Jurkat, Clone E6-1 (cell line): Measurements from ENCODE around the gene DNAJC19.

Experiments
- DNase-seq: peaks from one replicate; pipeline ENCODE4 v3.0.0-alpha.2; 2011; ENCODE audit warnings: low read depth, low spot score
- H3K4me3 ChIP-seq: 2 replicates; pipeline ENCODE4 v1.5.1; 2011; ENCODE audit warnings: mild to moderate bottlenecking, low read length, control low read depth, moderate library complexity

DNAJC19 gene

DNA sequence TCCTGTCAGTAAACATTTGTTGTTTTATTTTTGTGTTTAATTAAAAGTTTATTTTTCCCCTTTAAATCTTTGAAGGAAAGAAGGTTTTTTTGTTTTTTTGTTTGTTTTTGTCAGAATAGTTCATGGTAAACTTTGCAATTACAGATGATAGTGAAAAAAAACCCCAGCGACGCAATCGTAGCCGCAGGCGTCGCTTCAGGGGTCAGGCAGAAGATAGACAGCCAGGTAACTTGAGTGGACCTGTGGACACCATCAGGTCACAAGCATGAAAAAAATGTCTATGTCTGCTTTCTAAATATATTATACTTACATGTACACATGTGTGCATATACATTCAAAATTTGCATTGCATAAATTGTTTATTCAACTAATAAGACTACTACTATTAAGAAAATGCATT lies 18.6 kb downstream of the DNAJC19 start:
- no peak for DNase-seq
- no peak overlapping the region for H3K4me3 ChIP-seq

DNA sequence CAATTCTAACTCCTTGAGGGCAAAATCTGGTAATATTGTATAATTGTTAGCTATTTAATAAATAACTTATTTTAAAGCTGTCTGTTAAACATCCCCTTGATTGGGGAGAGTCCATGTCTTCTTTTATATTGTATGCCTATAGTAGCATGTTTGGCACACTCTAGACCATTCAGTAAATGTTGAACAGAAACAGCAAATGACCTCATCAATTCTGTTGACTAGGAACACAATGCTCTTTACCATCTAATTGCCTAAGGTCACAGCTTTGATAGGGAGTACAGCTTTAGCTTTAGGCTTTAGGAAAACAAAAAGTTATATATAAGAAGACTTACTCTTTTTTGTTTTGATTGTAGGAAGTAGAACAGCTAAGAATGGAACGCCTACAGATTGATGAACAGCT lies 27.0 kb downstream of the DNAJC19 start:
- no peak overlapping the region for H3K4me3 ChIP-seq
- DNase-seq = no peak

DNA sequence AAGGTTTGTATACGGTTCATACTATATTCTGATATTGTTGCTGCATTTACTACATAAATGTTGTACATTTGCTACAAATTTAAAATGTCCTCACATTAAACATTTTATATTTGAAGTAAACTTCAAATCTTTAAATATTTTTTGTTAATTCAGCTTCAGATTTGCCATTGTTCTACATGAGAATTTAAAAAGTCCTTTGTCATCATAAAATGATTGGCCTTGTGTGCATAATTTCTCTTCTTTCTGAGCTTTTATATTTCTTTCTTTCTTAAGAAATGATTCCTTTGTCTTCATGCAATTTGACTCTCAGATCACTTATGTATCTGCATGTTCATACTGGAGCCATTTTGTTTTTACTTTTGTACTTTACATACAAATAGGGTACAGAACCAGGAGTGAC lies 28.0 kb downstream of the DNAJC19 start:
- DNase-seq = no peak
- H3K4me3 ChIP-seq = no peak overlapping the region

DNA sequence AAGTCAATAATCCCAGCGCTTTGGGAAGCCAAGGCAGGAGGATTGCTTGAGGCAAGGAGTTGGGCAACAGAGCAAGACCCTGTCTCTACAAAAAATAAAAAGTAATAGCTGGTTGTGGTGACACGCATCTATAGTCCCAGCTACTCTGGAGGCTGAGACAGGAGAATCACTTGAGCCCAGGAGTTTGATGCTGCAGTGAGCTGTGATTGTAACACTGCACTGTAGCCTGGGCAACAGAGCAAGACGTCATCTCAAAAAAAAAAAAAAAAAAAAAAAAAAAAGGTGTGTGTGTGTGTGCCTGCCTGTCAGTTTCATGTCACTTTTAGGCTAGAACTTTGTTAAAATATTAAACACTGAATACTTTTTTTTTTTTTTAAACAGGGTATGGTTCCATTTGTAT lies 28.4 kb downstream of the DNAJC19 start:
- DNase-seq = no peak
- no peak overlapping the region for H3K4me3 ChIP-seq

DNA sequence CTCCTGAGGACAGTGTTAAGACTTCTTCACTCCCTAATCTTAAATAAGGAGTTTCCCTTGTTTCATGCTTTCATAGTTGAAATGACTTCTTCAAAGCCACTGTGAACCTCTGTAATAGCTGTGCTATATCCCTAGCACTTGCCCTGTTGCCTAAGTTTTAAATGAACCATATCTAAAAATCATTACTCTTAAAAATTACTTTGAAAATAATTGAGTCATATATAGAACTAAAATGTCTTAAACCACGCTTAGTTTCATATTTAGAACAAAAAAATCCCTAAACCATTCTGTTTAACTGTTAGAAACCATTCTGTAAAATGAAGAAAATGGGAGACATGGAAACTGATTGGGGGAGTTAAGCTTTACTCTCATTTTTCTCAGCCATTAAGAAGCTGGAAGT lies 29.8 kb downstream of the DNAJC19 start:
- no peak for DNase-seq
- H3K4me3 ChIP-seq = no peak overlapping the region

DNA sequence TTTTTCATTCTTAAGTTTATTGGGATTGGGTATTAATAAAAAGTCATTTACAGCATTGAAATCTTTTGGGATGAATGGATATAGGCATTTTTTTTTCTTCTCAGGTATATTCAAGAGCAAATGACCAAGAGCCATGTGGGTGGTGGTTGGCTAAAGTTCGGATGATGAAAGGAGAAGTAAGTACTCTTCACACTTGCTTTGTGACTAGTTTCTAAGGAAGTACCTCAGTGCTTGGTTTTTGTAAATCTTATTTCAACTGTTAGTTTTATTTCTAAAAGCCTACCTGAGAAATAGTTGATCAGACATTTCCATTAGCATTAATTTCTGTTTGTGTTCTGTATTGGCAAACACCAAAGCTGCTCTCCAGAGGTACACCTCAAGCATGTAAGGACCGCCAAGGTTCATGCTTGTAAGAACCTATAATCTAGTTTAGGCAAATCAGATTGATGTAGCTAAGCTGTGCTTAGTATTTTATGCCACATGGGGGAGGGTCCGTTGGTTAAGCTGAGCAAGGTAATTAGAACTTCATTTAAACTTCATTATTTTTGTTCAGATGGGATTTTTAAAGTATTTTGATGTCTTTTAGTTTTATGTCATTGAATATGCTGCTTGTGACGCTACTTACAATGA lies 41.7 kb downstream of the DNAJC19 start:
- no peak overlapping the region for H3K4me3 ChIP-seq
- DNase-seq = no peak

DNA sequence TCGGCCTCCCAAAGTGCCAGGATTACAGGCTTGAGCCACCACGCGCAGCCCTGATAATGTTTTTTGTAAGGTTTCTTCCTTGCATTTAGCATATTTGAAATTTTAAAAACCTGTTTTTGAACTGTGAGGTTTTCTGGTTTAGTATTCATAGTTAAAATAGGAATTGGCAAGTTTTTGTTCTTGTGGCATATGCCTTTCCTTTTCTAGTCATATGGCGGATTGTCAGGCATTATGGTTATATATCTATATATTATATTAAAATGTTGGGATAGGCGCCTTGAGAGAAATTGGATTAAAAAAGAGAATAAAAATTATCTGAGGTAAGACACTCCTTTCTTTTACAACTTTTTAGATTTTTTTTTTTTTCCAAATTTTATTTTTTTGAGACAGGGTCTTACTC lies 48.7 kb downstream of the DNAJC19 start:
- DNase-seq = no peak
- no peak overlapping the region for H3K4me3 ChIP-seq

DNA sequence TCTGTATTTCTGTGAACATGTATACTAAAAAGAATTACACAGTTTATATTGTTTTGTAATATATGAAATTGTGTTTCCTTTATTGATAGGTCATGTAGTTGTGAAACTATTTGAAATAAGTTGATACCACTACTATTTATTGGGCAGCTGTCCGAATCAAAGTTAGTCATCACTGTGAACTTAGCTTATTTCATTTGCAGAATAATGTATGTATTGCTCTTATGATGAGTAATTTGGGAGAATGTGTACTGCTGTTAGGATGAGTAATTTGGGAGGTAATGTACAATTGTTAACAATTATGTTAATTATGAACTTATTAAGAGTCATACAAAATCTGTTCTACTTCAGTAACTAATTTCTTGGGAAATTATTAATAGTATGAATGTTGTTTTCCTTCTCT lies 54.9 kb downstream of the DNAJC19 start:
- H3K4me3 ChIP-seq = no peak overlapping the region
- no peak for DNase-seq
